ENCODE results near the gene TTLL7. TPM values are rescaled to one million over a fixed set of nuclear protein-coding genes. Genes with fewer than 3 reads are reported as not detected.
"Not testable (repeated sequence)": the region's sequence is repeated elsewhere in the genome, so short reads cannot be mapped to it uniquely, and the experiment has no call there.

The TTLL7 gene
- total RNA-seq, 4 donors from 2014 or later, result 8.4 to 21.6 (median 12.0) TPM

GRCh38 chr1:83918688-83919285 lies 80.1 kb downstream of the TTLL7 start:
- Histone ChIP-seq H3K36me3 (peaks cover 0 to 29% (median 4%) of the 10 kb centered on the region in 3 donors), H3K4me3 (no peak overlapping the region), H3K27ac (no peak overlapping the region), H3K4me1 (no peaks in the 10 kb centered on the region), H3K27me3 (no peaks in the 10 kb centered on the region), H3K9me3 (no peaks in the 10 kb centered on the region)
- WGBS, 2 donors, result 54 to 90% methylated on average over 2 of the region's 2 CpGs
- no peak for TF ChIP-seq POLR2A (IDR thresholded peaks at IDR 0.05)
- TF ChIP-seq EP300 (IDR thresholded peaks at IDR 0.05), result no peak
- no peak for TF ChIP-seq CTCF (IDR thresholded peaks at IDR 0.05)
- no peak for DNase-seq (ENCODE audit: low spot score in 2 of 2)

- TF ChIP-seq CTCF (IDR thresholded peaks at IDR 0.05) (no peak), EP300 (IDR thresholded peaks at IDR 0.05) (no peak), POLR2A (IDR thresholded peaks at IDR 0.05) (no peak)
- WGBS, 2 donors, result 93 to 98% methylated on average over 1 of the region's 1 CpG
- no peak for DNase-seq (ENCODE audit: low spot score in 2 of 2)
- no peaks in the 10 kb centered on the region for H3K27me3 ChIP-seq
- H3K27ac ChIP-seq, result no peak overlapping the region
- peaks cover 0 to 29% (median 4%) of the 10 kb centered on the region in 3 donors for H3K36me3 ChIP-seq
- no peaks in the 10 kb centered on the region for H3K9me3 ChIP-seq
- H3K4me3 ChIP-seq, result no peak overlapping the region
- no peaks in the 10 kb centered on the region for H3K4me1 ChIP-seq
These were observed 81.0 kb downstream of the TTLL7 start for GRCh38 chr1:83917959-83918358.

- peaks cover 0 to 29% (median 4%) of the 10 kb centered on the region in 3 donors for H3K36me3 ChIP-seq
- WGBS, 2 donors, result 100% methylated on average over 1 of the region's 1 CpG
These were observed 82.8 kb downstream of the TTLL7 start for GRCh38 chr1:83916094-83916493.

GRCh38 chr1:83912876-83913275 lies 86.1 kb downstream of the TTLL7 start:
- Histone ChIP-seq H3K27me3 (no peaks in the 10 kb centered on the region), H3K4me3 (no peak overlapping the region), H3K4me1 (no peaks in the 10 kb centered on the region), H3K9me3 (no peaks in the 10 kb centered on the region), H3K36me3 (peaks cover 0 to 21% (median 4%) of the 10 kb centered on the region in 3 donors), H3K27ac (no peak overlapping the region)
- WGBS, 2 donors, result 34 to 47% methylated on average over 2 of the region's 2 CpGs
- no peak for TF ChIP-seq EP300 (IDR thresholded peaks at IDR 0.05)
- no peak for TF ChIP-seq CTCF (IDR thresholded peaks at IDR 0.05)
- TF ChIP-seq POLR2A (IDR thresholded peaks at IDR 0.05), result no peak
- DNase-seq (ENCODE audit: low spot score in 2 of 2), result no peak

More at GRCh38 chr1:83916094-83916493, 82.8 kb downstream of the TTLL7 start:
- H3K4me1 ChIP-seq; DNase-seq (ENCODE audit: low spot score in 2 of 2); H3K9me3 ChIP-seq; H3K27ac ChIP-seq; H3K27me3 ChIP-seq; H3K4me3 ChIP-seq: not testable (repeated sequence)

- Histone ChIP-seq H3K27ac (no peak overlapping the region), H3K4me1 (no peaks in the 10 kb centered on the region), H3K27me3 (no peaks in the 10 kb centered on the region), H3K4me3 (no peak overlapping the region), H3K36me3 (peaks cover 0 to 10% (median 0%) of the 10 kb centered on the region in 3 donors), H3K9me3 (no peaks in the 10 kb centered on the region)
- no peak for TF ChIP-seq POLR2A (IDR thresholded peaks at IDR 0.05)
- TF ChIP-seq EP300 (IDR thresholded peaks at IDR 0.05), result no peak
- no peak for TF ChIP-seq CTCF (IDR thresholded peaks at IDR 0.05)
- WGBS, 2 donors, result 56 to 61% methylated on average over 3 of the region's 3 CpGs
- DNase-seq (ENCODE audit: low spot score in 2 of 2), result no peak
These were observed 88.5 kb downstream of the TTLL7 start for GRCh38 chr1:83910461-83910860.

All from tibial nerve (tissue), 4 donors.